GM19438 (cell line): Measurements from ENCODE around the gene TACC3.

Experiments used
- ATAC-seq: cut with Tn5 transposase; IDR thresholded peaks from one replicate; pipeline ENCODE4 v1.9.1; 2021; ENCODE audit warnings: low read depth; ENCODE audit not compliant: unreplicated experiment

The TACC3 gene

GRCh38 chr4:1721003-1721665, at the start of gene TACC3, which contains the start of gene TMEM129:
Gene TACC3 (plus strand): TSS chr4:1721521. CDS start chr4:1723422, 1,901 bp downstream.
Gene TMEM129 (minus strand): TSS chr4:1721323. CDS start chr4:1720837, 486 bp downstream.
- ATAC-seq = peak; percentile 78

GRCh38 chr4:1673671-1674070, 47.6 kb upstream of the TACC3 start:
- no peak for ATAC-seq

- ATAC-seq = no peak
Observed at GRCh38 chr4:1674682-1675081, 46.6 kb upstream of the TACC3 start.

GRCh38 chr4:1675136-1675801, 46.1 kb upstream of the TACC3 start:
- no peak for ATAC-seq

GRCh38 chr4:1675802-1676137, 45.6 kb upstream of the TACC3 start:
- ATAC-seq = no peak

- no peak for ATAC-seq
Observed at GRCh38 chr4:1676605-1677525, 44.5 kb upstream of the TACC3 start.

GRCh38 chr4:1678244-1678643, 43.1 kb upstream of the TACC3 start:
- ATAC-seq = no peak

GRCh38 chr4:1682860-1683259, 38.5 kb upstream of the TACC3 start:
- no peak for ATAC-seq

- no peak for ATAC-seq
Observed at GRCh38 chr4:1683261-1683735, 38.0 kb upstream of the TACC3 start.

- ATAC-seq = peak; percentile 80
Observed at GRCh38 chr4:1683736-1684505, 37.4 kb upstream of the TACC3 start, which contains the start of gene FAM53A. Gene FAM53A (minus strand): TSS chr4:1684313. CDS start chr4:1668741, 15,572 bp downstream.

GRCh38 chr4:1684506-1685234, 36.7 kb upstream of the TACC3 start:
- ATAC-seq = peak; percentile 13

GRCh38 chr4:1685235-1686150, 35.8 kb upstream of the TACC3 start:
- ATAC-seq = no peak

- ATAC-seq = no peak
Observed at GRCh38 chr4:1686440-1687036, 34.8 kb upstream of the TACC3 start.

- no peak for ATAC-seq
Observed at GRCh38 chr4:1690698-1691097, 30.6 kb upstream of the TACC3 start.

GRCh38 chr4:1691737-1692373, 29.5 kb upstream of the TACC3 start:
- no peak for ATAC-seq

- peak; percentile 68 for ATAC-seq
Observed at GRCh38 chr4:1693131-1693896, 28.0 kb upstream of the TACC3 start.

GRCh38 chr4:1695913-1696312, 25.4 kb upstream of the TACC3 start:
- no peak for ATAC-seq
